ENCODE data around the gene SP4.

DNA sequence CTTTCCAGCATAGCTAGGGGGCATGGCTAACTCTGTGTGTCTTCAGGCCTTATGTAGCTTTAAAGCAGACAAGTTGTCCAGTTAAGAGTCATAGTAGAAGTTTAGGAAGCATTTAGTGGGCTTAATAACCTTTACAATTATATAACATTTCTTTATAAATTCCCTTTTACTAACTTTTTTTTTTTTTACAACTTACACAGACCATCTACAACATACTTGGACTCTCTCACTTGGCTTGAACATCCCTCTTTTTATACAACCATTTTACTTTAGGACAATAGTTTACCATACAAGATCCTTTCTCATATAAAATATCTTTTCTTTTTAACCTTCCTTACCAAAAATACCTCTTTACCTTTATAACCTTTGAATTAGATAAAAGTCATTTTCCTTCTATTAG is 26.3 kb downstream of the SP4 start:
- TF ChIP-seq CTCF (IDR thresholded peaks at IDR 0.05) (no peak), EP300 (IDR thresholded peaks at IDR 0.05) (no peak), POLR2A (IDR thresholded peaks at IDR 0.05) (no peak)
